ENCODE data around the gene RSF1. TPM values are rescaled to one million over a fixed set of nuclear protein-coding genes. Genes with fewer than 3 reads are reported as not detected.

RSF1 gene
- total RNA-seq, 1 experiment from 2014 or later = 17.1 TPM

GRCh38 chr11:77748266-77748665 lies 72.3 kb downstream of the RSF1 start:
- DNase-seq (ENCODE audit: low spot score) = no peak

GRCh38 chr11:77747381-77747969 lies 73.0 kb downstream of the RSF1 start:
- DNase-seq (ENCODE audit: low spot score) = no peak

GRCh38 chr11:77736473-77736872 lies 84.0 kb downstream of the RSF1 start:
- DNase-seq (ENCODE audit: low spot score) = no peak

- DNase-seq (ENCODE audit: low spot score) = no peak
Measured at GRCh38 chr11:77734890-77735289, 85.6 kb downstream of the RSF1 start.

- DNase-seq (ENCODE audit: low spot score) = no peak
Measured at GRCh38 chr11:77732143-77732542, 88.4 kb downstream of the RSF1 start.

- DNase-seq (ENCODE audit: low spot score) = no peak
Measured at GRCh38 chr11:77730789-77731188, 89.7 kb downstream of the RSF1 start.

- DNase-seq (ENCODE audit: low spot score) = no peak
Measured at GRCh38 chr11:77729063-77729462, 91.5 kb downstream of the RSF1 start.

- no peak for DNase-seq (ENCODE audit: low spot score)
Measured at GRCh38 chr11:77728203-77728786, 92.2 kb downstream of the RSF1 start.

GRCh38 chr11:77726524-77726923 lies 94.0 kb downstream of the RSF1 start:
- DNase-seq (ENCODE audit: low spot score) = no peak

- DNase-seq (ENCODE audit: low spot score) = no peak
Measured at GRCh38 chr11:77725433-77725832, 95.1 kb downstream of the RSF1 start.

GRCh38 chr11:77724636-77725035 lies 95.9 kb downstream of the RSF1 start:
- DNase-seq (ENCODE audit: low spot score) = no peak

GRCh38 chr11:77723024-77723423 lies 97.5 kb downstream of the RSF1 start:
- no peak for DNase-seq (ENCODE audit: low spot score)

- DNase-seq (ENCODE audit: low spot score) = no peak
Measured at GRCh38 chr11:77710358-77710757, 110.2 kb downstream of the RSF1 start.

- no peak for DNase-seq (ENCODE audit: low spot score)
Measured at GRCh38 chr11:77705876-77706579, 114.5 kb downstream of the RSF1 start.

GRCh38 chr11:77705195-77705875 lies 115.2 kb downstream of the RSF1 start:
- DNase-seq (ENCODE audit: low spot score) = peak; percentile 56

- no peak for DNase-seq (ENCODE audit: low spot score)
Measured at GRCh38 chr11:77704029-77704428, 116.5 kb downstream of the RSF1 start.

- DNase-seq (ENCODE audit: low spot score) = no peak
Measured at GRCh38 chr11:77699425-77699824, 121.1 kb downstream of the RSF1 start.

- no peak for DNase-seq (ENCODE audit: low spot score)
Measured at GRCh38 chr11:77698896-77699295, 121.6 kb downstream of the RSF1 start.

- no peak for DNase-seq (ENCODE audit: low spot score)
Measured at GRCh38 chr11:77697865-77698264, 122.7 kb downstream of the RSF1 start.

- DNase-seq (ENCODE audit: low spot score) = no peak
Measured at GRCh38 chr11:77695417-77695816, 125.1 kb downstream of the RSF1 start.

- DNase-seq (ENCODE audit: low spot score) = no peak
Measured at GRCh38 chr11:77690649-77691048, 129.9 kb downstream of the RSF1 start.

GRCh38 chr11:77687088-77687487 lies 133.4 kb downstream of the RSF1 start:
- no peak for DNase-seq (ENCODE audit: low spot score)

GRCh38 chr11:77677138-77677537 lies 143.4 kb downstream of the RSF1 start:
- no peak for DNase-seq (ENCODE audit: low spot score)

All from H4 (cell line).